ENCODE data around the gene RFX3.

GRCh38 chr9:3569529-3569928, 43.7 kb upstream of the RFX3 start:
- no peak for TF ChIP-seq CTCF (IDR thresholded peaks at IDR 0.05)
- no peak for TF ChIP-seq POLR2AphosphoS5 (IDR thresholded peaks at IDR 0.05; ENCODE audit: low read depth, low read length)

All from Panc1 (cell line).